HG02763 (cell line): ENCODE measurements around the gene LYG2.
"Not testable (repeated sequence)": the region's sequence is repeated elsewhere in the genome, so short reads cannot be mapped to it uniquely, and the experiment has no call there.

Source experiments
- ATAC-seq: cut with Tn5 transposase; IDR thresholded peaks from one replicate; pipeline ENCODE4 v1.9.1; 2021; ENCODE audit warnings: mild to moderate bottlenecking, moderate library complexity; ENCODE audit not compliant: unreplicated experiment

Gene LYG2

GRCh38 chr2:99201959-99202678 is 53.3 kb downstream of the LYG2 start:
- ATAC-seq, result no peak

- ATAC-seq, result no peak
Measured at GRCh38 chr2:99200076-99200800, 55.2 kb downstream of the LYG2 start.

GRCh38 chr2:99198103-99198841 is 57.2 kb downstream of the LYG2 start:
- no peak for ATAC-seq

- not testable (repeated sequence) for ATAC-seq
Measured at GRCh38 chr2:99192364-99192763, 63.1 kb downstream of the LYG2 start.
